Hematopoietic multipotent progenitor cell treated with erythropoietin and hydrocortisone succinate and interleukin-3 and kit ligand, for 6 days (in vitro differentiated cells): ENCODE results near the gene PAOX.
"Not testable (repeated sequence)": the region's sequence is repeated elsewhere in the genome, so short reads cannot be mapped to it uniquely, and the experiment has no call there.

Experiments
- DNase-seq: peaks from one replicate; pipeline ENCODE4 v3.0.0-alpha.2; 2015

PAOX gene

DNA sequence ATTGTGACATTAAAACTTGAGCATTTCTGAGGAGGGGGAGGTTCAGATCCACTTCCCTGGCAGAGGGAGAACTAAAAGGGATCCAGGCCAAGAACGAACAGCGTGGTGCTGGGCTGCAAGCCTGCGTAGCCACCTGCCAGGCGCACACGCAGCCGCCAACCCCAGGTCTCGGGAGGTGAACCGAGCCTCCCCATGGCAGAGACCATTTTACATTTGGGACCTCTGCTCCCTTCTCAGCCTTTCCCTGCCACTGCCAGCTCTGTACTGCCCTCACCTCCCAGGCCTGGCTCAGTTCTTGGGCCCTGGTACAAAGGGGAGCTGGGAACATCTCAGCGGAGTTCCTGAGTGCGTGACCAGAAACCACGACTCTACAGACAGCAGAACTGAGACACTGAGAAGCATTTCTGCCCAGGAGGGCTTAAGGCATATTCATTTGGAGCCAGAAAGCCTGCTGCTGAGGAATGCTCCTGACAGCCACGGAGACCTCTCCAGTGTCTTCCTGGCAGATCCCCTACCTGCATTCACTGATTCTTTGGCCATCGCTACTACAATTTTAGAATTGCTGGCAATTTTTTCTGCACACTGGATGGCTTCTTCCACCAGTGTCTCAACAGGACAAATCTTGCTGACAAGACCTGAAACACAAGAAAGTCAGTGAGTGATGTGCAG lies 13.5 kb upstream of the PAOX start:
- no peak for DNase-seq

DNA sequence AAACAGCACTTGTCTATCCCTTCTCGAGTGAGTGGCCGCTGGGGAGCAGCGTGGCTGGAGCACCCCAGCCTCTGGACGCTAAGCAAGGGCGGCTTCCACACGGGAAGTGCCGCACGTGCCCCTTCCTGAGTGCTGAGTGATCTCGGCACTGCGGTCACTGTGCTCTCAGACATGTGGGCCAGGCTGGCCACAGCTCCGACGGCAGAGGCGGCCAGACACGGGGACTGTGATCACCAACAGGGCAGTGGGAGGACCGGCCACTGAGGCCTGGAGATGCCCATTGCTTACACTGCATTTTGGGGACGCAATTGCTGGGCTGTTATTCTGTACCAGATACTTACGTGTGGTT lies 13.0 kb upstream of the PAOX start:
- no peak for DNase-seq

DNA sequence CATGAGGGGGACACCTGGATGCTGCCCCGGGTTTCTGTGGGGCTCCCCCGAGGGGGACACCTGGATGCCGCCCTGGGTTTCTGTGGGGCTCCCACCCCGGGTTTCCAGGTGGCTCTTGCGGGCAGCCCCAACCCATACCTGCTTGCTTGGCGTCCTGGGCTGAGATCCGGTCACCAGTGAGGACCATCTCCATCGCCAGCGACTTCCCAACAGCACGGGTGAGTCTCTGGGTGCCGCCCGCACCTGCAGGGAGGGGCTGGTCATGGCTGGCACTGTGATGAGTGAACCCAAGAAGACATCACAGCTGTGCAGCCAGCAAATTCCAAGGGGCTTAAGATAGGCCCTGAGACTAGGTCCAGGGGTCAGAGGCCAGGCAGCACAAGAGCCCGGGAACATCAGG lies 12.3 kb upstream of the PAOX start:
- no peak for DNase-seq

DNA sequence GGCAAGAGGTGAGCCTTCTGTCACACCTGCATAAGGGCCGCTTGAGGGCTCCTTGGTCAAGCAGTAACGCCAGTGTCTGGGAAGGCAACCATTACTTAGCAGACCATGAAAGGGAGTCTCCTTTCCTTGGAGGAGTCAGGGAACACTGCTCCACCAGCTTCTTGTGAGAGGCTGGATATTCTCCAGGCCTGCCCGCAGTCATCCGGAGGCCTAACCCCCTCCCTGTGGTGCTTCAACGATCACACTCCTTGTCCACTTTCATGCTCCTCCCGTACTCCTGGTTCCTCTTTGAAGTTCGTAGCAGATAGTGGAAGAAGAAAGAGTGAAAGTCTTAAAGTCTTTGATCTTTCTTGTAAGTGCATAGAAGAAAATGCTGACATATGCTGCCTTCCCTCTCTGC lies 11.6 kb upstream of the PAOX start:
- not testable (repeated sequence) for DNase-seq

DNA sequence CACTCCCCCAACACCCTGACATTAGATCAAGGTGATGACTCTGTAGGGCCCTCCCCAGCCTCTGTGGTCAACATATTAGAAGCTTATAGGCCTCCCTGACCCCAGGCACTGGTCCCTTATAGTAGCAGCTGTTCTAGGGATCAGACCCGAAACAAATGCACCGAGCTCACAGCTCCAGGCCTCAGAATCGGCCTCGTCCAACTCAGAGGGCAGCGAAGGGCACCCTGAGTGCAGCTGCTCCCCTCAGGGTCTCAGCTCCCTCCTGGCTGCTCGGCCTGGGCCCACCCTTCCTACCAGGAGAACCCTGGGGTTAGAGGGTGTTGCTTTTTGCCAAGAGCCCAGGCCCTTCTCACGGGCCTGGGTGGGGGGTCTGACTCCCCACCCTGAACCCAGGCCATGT lies 10.9 kb upstream of the PAOX start:
- no peak for DNase-seq

DNA sequence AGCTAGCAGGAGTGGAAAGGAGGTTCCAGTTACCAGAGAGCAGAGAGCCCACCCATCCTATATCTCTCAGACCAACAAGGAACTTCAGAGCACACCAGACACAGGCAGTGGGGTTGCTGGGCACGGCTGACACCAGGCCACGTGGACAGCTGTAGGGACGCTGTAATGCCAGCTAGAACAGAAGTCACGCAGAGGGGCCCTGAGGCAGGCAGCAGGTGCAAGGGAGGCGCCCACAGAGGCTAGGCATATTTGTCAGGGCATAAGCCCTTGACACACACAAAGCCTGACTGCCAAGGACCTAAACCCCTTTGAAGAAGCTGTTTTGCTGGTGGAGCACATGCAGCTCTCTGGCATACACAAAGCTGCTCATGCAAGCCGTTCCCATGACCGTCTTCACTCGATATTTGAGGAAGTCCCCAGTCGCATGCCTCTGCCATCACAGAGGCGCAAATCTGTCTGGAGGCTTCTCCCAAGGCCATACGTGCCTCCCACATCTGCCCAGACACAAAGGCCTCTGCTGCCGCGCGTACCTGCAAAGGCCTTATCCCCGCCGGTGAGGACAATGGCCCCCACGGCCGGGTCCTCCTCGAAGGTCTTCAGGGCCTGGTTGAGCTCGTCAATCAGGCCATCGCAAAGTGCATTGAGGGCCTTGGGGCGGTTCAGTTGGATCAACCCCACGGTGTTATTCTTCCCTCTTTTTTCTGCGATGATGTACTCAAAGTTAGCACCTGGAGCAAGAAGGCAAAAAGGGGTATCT lies 8.9 kb upstream of the PAOX start:
- no peak for DNase-seq

DNA sequence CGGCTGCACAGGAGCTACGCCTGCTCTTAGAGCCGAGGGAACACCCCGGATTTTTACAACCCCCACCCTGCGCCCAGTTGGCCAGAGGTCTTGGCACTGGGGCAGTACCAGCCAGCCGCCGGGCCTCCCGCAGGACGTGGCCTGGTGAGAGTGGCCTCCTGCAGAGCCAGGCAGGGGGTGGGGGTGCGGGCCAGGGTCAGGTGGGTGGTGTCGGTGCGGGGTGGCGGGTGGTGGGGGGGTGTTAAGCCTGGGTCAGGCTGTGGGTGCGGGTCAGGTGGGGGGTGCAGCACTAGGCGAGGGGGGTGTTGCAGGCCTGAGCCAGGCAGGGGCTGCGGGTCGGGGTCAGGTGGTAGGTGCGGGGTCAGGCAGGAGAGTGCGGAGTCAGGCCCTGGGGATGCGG lies 6.6 kb upstream of the PAOX start:
- no peak for DNase-seq

DNA sequence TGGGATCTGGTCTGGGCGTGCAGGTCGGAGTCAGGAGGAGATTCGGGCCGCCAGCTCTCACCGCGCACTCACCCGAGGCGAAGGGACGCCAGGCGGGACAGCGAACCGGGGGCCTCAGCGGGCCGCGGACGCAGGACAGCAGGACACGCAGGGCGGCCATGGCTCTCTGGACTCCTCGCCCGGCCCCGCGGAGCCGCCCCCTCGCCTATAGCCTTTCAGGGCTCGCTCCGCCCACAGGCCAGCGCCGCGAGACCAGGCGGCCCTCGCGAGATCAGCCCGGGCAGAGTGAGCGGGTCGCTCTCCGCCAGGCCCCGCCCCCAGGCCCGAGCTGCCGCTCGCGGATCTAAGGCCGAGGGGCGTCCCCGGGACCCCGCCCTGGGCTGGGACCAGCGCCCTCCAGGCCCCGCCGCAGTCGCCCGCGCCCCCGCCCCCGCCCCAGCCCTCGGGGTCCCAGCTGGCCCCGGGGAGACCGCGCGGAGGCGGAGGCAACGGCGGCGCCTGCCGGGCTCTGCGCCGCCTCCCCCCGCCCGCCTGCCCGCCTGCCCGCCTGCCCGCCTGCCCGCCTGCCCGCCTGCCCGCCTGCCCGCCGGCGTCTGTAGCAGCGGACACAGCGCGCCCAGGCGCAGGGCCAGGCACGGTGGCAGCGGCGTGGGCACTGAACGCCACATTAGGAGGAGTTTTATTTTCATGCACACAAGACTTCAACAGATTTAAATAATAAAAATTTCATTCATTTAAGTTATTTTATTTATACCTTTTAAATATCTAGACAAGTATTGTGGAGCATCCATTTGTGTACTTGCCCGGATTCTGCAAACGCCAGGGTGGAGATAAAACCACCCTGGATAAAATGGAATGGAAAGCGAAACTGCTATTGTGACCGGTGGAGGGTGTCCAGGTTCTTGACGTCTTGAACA lies 5.6 kb upstream of the PAOX start, which contains the start of gene ECHS1:
TSS of gene ECHS1 (minus strand) at position 181 of the 917 bp plus-strand sequence. CDS start at position 160, 21 bp downstream.
- DNase-seq: peak; percentile 97

DNA sequence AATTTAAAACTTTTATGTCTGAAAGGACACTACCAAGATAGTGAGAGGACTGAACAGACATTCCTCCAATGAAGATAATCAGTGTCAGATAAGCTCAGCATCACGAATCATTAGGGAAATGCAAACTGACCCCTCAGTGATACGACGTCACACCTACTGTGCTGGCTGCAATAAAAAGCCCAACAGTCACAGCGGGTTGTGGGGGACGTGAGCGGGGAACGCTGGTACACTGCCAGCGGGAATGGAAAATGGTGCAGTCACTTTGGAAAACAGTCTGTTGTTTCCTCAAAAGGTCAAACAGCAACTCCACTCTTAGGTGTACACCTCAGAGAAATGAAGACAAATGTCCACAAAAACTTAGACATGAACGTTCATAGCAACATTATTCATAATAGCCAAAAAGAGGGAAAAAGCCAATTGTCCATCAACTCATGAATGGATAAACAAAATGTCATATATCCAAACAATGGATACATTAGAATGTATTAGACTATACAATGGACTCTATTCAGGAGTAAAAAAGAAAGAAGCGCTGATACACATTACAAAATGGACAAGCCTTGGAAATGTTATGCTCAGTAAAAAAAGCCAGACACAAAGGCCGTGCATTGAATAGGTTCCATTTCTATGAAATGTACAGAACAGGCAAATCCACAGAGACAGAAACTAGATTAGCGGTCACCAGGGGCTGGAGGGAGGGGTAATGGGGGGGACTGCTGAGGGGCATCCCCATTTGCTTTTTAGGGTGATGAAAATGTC lies 3.5 kb upstream of the PAOX start:
- DNase-seq: no peak

DNA sequence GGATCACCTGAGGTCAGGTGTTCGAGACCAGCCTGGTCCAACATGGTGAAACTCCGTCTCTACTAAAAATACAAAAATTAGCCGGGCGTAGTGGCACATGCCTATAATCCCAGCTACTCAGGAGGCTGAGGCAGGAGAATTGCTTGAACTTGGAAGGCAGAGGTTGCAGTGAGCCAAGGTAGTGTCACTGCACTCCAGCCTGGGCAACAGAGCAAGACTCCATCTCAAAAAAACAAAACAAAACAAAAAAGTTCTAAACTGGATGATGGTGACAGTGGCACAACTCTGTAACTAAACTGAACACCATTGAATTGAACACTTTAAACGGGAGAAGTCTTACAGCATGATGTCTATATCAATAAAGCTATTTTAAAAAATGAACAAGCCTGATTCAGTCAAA lies 2.9 kb upstream of the PAOX start:
- DNase-seq: not testable (repeated sequence)

DNA sequence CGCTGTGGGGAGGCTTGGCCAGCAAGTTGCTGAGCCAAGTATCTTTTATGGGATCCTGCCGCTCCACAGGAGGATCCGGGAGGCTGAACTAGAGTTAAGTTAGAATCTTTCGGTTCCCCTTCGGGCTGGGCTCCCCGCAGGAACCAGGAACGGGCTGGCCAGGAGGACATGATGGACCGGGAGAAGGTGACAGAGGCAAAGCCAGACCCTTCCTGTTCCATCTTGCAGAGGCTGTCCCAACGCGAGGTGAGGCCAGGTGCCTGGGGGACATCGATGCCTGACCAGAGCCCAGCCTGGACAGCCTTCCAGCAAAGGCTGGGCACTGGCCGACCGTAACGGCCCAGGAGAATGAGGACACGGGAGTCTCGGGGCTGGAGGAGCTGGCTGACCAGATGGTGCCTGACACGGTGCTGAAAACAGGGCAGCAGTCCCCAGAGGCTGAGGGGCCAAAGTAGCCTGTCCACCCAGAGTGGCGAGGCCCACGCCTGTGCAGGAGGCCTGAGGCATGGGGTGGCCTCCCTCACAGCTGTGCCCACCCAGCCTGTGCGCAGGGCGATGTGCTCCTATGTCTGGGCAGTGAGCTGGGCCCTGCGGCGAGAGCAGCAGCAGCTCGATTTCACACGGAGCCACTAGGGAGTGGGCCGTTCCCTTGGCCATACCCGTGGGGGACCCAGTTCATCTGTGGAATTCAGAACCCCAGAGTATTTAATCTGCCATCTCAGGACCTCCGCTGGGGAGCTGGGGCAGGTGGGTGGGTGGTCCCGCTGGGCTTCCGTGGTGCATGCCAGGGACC lies 1.8 kb upstream of the PAOX start:
- DNase-seq: no peak

DNA sequence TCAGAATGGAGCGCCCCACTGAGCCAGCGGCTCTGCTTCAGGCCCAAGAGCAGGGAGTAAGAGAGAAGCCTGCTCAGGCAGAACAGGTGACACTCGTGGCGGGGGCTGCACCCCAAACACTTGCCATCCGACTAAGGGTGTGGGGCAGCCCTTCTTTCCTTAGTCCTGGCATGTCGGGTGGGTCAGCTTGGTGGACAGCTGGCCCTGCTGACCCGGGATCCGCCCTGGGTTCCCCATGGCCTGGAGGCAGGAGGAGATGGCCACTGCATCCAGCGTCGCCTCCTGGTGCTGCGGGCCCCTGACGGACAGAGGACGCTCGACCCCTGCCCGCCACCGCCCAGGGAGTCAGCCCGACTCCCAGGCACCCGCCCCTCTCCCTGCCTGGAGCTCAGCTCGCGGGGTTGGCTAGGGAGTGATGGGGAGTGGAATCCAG lies 1.2 kb upstream of the PAOX start:
- no peak for DNase-seq

DNA sequence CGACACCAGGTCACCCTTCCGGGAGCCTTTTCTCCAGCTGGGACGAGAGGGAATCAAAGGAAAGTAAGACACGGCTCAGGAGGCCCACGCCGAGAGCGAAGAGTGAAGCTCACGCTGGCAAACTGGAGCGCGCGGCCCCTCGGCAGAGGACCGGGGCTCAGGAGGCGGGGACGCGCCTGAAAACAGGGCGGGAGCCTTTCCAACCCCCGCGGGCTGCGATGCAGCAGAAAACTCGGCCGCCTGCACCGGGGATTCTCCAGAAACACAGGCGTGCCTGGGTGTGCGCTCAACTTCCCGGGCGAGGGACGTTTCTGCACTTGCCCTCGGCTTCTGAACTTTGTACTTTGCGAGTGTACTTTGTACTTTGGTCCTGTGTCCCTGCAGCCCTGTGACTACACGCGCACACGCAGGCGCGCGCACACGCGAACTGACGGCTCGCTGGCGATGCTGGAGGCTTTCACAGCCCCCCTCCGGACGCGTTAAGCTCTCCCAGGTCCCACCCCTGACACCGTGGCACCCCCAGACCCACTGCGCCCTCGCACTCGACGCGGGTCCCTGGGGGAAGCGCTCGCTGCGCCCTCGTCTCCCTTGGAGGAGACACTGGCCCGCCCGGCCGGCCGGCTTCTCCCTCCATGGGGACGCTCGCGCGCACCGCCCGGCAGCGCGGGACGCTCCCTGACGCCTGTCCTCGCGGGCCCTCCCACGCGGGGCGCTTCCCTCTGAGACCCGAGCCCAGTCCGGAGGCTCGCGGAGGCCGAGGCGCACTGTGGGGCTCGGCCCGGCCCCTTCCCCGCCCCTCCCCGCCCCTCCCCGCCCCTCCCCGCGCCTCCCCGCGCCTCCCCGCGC lies 588 bp upstream of the PAOX start:
- peak; percentile 69 for DNase-seq

DNA sequence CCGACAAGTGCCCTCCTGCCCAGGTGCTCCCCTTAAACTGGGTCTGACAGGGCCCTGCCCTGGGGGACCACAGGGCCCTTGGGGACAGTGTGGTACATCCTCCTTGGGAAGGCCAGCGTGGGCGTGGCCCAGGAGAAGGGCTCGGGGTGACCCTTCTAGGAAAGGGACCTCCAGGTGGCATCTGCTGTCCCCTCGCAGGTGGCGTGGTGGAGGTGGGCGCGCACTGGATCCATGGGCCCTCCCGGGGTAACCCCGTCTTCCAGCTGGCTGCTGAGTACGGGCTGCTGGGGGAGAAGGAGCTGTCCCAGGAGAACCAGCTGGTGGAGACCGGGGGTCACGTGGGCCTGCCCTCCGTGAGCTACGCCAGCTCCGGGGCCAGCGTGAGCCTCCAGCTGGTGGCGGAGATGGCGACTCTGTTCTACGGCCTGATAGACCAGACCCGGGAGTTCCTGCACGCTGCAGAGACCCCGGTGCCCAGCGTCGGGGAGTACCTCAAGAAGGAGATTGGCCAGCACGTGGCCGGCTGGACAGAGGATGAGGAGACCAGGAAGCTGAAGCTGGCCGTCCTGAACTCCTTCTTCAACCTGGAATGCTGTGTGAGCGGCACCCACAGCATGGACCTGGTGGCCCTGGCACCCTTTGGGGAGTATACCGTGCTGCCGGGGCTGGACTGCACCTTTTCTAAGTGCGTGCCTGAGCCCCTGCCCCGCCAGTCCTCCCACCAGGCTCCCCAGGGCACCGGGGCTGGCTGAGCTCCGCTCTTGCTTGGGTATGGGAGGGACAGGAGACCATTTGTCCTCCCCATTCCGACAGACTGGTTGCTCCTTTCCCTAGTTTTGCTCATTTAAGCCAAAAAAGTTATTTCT lies 972 bp downstream of the PAOX start:
- no peak for DNase-seq

DNA sequence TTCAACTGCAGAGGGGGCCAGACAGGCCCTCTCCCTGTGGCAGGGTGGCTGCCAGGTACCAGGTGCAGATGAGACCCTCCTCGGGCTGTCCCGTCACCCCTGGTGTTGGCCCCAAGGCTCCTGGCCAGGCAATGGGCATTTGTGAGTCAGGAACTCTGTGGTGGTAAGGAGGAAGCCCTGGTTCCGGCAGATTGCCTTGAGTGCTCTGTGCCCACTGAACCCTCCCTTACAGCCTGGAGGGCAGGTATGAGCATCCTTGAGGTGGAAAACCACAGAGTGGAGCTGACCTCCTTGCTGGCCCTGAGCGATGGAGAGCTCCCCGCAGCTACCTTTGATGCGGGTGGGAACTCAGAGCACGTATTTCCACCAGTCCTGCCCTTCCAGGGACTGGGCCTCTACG lies 2.0 kb downstream of the PAOX start:
- no peak for DNase-seq

DNA sequence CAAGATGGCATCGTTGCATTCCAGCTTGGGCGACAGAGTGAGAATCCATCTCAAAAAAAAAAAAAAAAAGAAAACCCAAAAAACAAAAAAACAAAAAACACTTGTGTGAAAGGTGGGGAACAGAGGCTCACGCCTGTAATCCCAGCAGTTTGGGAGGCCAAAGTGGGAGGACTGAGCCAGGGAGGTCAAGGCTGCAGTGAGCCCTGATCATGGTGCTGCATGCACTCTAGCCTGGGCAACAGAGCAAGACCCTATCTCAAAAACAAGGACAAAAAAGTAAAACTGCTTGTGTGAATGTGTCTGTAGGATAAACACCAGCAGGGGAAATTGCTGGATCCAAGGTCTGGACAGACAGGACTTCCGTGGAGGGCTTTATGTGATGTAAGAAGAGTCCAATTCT lies 4.5 kb downstream of the PAOX start:
- no peak for DNase-seq

DNA sequence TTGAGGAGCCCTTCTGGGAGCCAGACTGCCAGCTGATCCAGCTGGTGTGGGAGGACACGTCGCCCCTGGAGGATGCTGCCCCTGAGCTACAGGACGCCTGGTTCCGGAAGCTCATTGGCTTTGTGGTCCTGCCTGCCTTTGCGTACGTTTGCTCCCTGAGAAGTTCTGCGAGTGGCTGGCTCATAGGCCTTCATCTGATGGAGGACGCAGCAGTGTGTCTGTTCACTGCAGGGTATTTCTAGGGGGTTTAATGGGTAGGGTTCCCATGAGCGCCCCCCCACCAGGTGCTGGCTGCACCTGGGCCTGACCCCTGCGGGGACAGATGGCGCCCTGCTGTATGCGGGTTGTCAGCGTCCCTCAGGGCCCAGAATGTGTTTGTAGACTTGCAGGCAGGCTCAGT lies 5.0 kb downstream of the PAOX start:
- no peak for DNase-seq

DNA sequence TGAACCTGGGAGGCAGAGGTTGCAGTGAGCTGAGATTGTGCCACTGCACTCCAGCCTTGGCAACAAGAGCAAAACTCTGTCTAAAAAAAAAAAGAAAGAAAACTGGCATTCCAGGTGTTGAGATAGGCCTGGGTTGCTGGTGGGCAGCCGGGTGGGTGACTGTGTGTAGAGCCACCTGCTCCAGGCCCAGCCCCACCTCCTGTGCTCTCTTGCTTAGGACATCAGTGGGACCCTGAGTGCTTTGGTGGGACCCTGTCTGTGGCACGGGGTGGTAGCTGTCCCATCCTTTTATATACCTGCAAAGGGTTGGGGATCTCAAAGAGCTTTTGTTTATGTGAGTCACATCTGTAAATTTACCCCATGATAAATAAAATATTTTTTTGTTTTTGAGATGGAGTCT lies 6.2 kb downstream of the PAOX start:
- no peak for DNase-seq

DNA sequence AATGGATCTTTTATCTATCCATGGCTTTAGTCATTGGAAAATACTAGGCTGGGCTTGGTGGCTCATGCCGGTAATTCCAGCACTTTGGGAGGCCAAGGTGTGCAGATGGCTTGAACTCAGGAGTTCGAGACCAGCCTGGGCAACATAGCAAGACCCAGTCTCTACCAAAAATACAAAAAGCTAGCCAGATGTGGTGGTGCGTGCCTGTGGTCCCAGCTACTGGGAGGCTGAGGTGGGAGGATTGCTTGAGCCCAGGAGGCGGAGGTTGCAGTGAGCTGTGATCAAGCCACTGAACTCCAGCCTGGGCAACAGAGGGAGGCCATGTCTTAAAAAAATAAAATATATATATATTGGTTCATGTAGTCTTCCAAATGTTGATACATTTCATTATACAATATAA lies 7.9 kb downstream of the PAOX start:
- DNase-seq: not testable (repeated sequence)
